Activated CD8-positive, alpha-beta T cell treated with anti-CD3 and anti-CD28 coated beads for 36 hours (primary cell): ENCODE data around the gene PDCD2L. TPM values are rescaled to one million over a fixed set of nuclear protein-coding genes. Genes with fewer than 3 reads are reported as not detected.
"Not testable (repeated sequence)": the region's sequence is repeated elsewhere in the genome, so short reads cannot be mapped to it uniquely, and the experiment has no call there.

ENCODE experiments used
- ATAC-seq: fragments of 200-7000 bp; cut with Tn5 transposase; one replicate; pipeline ENCODE4 v1.10.0; 2021; ENCODE audit warnings: mild to moderate bottlenecking, moderate library complexity
- CTCF ChIA-PET: fragments of 350-600 bp; sonication (Branson Sonifier 250); formaldehyde crosslinking; loops from one replicate; lab custom pipeline; 2021; ENCODE audit warnings: antibody characterized with exemption; lab: Charles Lee
- POLR2A ChIA-PET: fragments of 350-600 bp; sonication (Branson Sonifier 250); formaldehyde crosslinking; loops from one replicate; lab custom pipeline; 2021; ENCODE audit warnings: antibody characterized with exemption; lab: Charles Lee
- DNase-seq: peaks from one replicate; pipeline ENCODE4 v3.0.0-alpha.2; 2020
- H3K27ac Mint-ChIP-seq: one replicate; pipeline ENCODE4 v1.8.0; 2021; ENCODE audit warnings: mild to moderate bottlenecking, mixed read lengths
- H3K27me3 Mint-ChIP-seq: one replicate; pipeline ENCODE4 v1.8.0; 2021; ENCODE audit warnings: mixed read lengths
- H3K36me3 Mint-ChIP-seq: one replicate; pipeline ENCODE4 v1.8.0; 2021; ENCODE audit warnings: low read depth, mixed read lengths
- H3K4me1 Mint-ChIP-seq: one replicate; pipeline ENCODE4 v1.8.0; 2021; ENCODE audit warnings: low read depth, mixed read lengths
- H3K4me3 Mint-ChIP-seq: one replicate; pipeline ENCODE4 v1.8.0; 2021; ENCODE audit warnings: mild to moderate bottlenecking, moderate library complexity, mixed read lengths
- H3K9me3 Mint-ChIP-seq: one replicate; pipeline ENCODE4 v1.8.0; 2021; ENCODE audit warnings: mixed read lengths
- intact Hi-C: fragments of 100-400 bp; cut with micrococcal nuclease; formaldehyde crosslinking; loops from one replicate; pipeline ENCODE4 v1.10.0; 2022
- total RNA-seq, 2 experiments: library from RNA; stranded (reverse); gene quantifications; one replicate each; pipeline ENCODE4 v1.2.3, GENCODE V29; 2021
- TF ChIP-seq, protein P1 (sequence below): fragments of 200-600 bp; IDR thresholded peaks from one replicate; pipeline ENCODE4 v1.8.0; 2022; ENCODE audit warnings: antibody characterized with exemption, mild to moderate bottlenecking

The PDCD2L gene
- total RNA-seq, 2 experiments from 2014 or later = 39.9 to 42.1 TPM

DNA sequence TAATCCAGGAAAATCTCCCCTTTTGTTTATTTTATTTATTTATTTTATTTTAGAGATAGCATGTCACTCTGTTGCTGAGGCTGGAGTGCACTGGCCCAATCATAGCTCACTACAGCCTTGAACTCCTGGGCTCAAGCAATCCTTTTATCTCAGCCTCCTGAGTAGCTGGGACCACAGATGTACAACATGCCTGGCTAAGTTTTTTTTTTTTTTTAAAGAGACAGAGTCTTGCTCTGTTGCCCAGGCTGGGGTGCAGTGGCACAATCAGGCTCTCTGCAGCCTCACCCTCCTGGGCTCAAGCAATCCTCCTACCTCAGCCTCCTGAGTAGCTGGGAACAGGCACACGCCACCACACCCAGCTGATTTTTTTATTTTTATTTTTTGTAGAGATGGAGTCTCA, 6.3 kb upstream of the PDCD2L start:
- H3K27ac Mint-ChIP-seq = no peak overlapping the region
- no peaks in the 10 kb centered on the region for H3K27me3 Mint-ChIP-seq
- no peak overlapping the region for H3K4me3 Mint-ChIP-seq
- intact Hi-C loops = no loop called here
- ChIA-PET CTCF (interaction anchor here (1.1 to 1.8 kb wide), 2 partner anchors 30 to 33 kb away, joined by 3 to 7 read pairs; no protein-coding TSS in a partner anchor), POLR2A (interaction anchor here (1.0 kb wide), 1 partner anchor 30 kb away, joined by 4 read pairs; the partner anchor contains the start of gene UBA2)
- H3K9me3 Mint-ChIP-seq = no peaks in the 10 kb centered on the region
- TF ChIP-seq, protein P1, sequence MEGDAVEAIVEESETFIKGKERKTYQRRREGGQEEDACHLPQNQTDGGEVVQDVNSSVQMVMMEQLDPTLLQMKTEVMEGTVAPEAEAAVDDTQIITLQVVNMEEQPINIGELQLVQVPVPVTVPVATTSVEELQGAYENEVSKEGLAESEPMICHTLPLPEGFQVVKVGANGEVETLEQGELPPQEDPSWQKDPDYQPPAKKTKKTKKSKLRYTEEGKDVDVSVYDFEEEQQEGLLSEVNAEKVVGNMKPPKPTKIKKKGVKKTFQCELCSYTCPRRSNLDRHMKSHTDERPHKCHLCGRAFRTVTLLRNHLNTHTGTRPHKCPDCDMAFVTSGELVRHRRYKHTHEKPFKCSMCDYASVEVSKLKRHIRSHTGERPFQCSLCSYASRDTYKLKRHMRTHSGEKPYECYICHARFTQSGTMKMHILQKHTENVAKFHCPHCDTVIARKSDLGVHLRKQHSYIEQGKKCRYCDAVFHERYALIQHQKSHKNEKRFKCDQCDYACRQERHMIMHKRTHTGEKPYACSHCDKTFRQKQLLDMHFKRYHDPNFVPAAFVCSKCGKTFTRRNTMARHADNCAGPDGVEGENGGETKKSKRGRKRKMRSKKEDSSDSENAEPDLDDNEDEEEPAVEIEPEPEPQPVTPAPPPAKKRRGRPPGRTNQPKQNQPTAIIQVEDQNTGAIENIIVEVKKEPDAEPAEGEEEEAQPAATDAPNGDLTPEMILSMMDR = no peak
- H3K4me1 Mint-ChIP-seq = no peaks in the 10 kb centered on the region
- peaks cover 40% of the 10 kb centered on the region for H3K36me3 Mint-ChIP-seq
- DNase-seq = no peak
- ATAC-seq = no peak

DNA sequence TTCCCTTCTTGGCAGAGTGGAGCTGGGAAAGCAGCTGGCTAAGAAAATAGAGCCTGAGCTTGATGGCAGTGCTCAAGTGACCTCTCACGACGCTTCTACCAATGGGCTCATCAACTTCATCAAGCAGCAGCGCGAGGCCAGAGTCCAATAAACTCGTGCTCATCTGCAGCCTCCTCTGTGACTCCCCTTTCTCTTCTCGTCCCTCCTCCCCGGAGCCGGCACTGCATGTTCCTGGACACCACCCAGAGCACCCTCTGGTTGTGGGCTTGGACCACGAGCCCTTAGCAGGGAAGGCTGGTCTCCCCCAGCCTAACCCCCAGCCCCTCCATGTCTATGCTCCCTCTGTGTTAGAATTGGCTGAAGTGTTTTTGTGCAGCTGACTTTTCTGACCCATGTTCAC, 4.3 kb upstream of the PDCD2L start:
- ChIA-PET CTCF (no interaction called here), POLR2A (interaction anchor here (1.1 kb wide), 1 partner anchor 16 kb away, joined by 3 read pairs; no protein-coding TSS in a partner anchor)
- Mint-ChIP-seq H3K9me3 (no peaks in the 10 kb centered on the region), H3K4me1 (peaks cover 4% of the 10 kb centered on the region), H3K4me3 (no peak overlapping the region), H3K36me3 (peaks cover 41% of the 10 kb centered on the region), H3K27me3 (no peaks in the 10 kb centered on the region), H3K27ac (no peak overlapping the region)
- no peak for DNase-seq
- no peak for ATAC-seq
- TF ChIP-seq, protein P1 = no peak
- intact Hi-C loops = no loop called here

DNA sequence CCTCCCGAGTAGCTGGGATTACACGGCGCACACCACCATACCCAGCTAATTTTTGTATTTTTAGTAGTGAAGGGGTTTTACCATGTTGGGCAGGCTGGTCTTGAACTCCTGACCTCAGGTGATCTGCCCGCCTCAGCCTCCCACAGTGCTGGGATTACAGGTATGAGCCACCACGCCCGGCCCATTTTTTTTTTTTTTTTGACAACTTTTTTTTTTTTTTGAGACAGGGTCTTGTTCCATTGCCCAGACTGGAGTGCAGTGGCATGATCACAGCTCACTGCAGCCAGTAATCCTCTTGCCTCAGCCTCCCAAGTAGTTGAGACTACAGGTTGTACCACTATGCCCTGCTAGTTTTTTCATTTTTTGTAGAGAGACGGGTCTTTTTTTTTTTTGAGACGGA, 3.4 kb upstream of the PDCD2L start:
- DNase-seq, H3K9me3 Mint-ChIP-seq, H3K4me1 Mint-ChIP-seq, H3K27ac Mint-ChIP-seq, H3K27me3 Mint-ChIP-seq, intact Hi-C loops, H3K4me3 Mint-ChIP-seq, ATAC-seq: not testable (repeated sequence)
- CTCF ChIA-PET = interaction anchor here (1.2 kb wide), 1 partner anchor 30 kb away, joined by 4 read pairs; no protein-coding TSS in a partner anchor
- POLR2A ChIA-PET = interaction anchor here (1.1 to 5.5 kb wide), 3 partner anchors 16 to 40 kb away, joined by 3 to 24 read pairs (median 3); no protein-coding TSS in a partner anchor
- H3K36me3 Mint-ChIP-seq = peaks cover 37% of the 10 kb centered on the region

DNA sequence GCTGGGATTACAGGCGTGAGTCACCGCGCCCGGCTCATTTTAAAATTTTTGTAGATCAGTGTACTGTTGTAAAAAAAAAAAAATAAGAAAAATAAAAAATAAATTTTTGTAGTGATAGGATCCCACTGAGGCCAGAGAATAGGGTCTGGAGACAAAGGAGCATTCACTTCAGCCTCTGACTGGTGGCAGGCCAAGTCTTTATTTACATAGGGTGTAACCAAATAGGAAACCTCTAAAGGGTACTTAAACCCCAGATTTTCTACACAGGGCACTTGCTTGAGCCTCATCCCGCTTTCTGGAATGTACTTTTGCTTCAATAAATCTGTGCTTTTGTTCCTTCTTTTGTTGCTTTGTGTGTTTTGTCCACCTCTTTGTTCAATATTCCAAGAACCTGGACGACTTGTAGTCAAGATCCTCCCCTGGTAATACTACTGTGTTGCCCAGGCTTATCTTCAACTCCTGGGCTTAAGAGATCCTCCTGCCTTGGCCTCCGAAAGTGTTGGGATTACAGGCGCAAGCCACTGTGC, 2.1 kb upstream of the PDCD2L start:
- peaks cover 34% of the 10 kb centered on the region for H3K36me3 Mint-ChIP-seq
- POLR2A ChIA-PET = interaction anchor here (5.5 kb wide), 1 partner anchor 17 kb away, joined by 24 read pairs; no protein-coding TSS in a partner anchor
- no peaks in the 10 kb centered on the region for H3K27me3 Mint-ChIP-seq
- CTCF ChIA-PET = interaction anchor here (1.2 kb wide), 1 partner anchor 28 kb away, joined by 4 read pairs; no protein-coding TSS in a partner anchor
- H3K9me3 Mint-ChIP-seq = no peaks in the 10 kb centered on the region
- ATAC-seq (no peak), DNase-seq (no peak)
- TF ChIP-seq, protein P1 = no peak
- intact Hi-C loops = no loop called here
- no peak overlapping the region for H3K27ac Mint-ChIP-seq
- peaks cover 9% of the 10 kb centered on the region for H3K4me1 Mint-ChIP-seq
- H3K4me3 Mint-ChIP-seq = no peak overlapping the region

DNA sequence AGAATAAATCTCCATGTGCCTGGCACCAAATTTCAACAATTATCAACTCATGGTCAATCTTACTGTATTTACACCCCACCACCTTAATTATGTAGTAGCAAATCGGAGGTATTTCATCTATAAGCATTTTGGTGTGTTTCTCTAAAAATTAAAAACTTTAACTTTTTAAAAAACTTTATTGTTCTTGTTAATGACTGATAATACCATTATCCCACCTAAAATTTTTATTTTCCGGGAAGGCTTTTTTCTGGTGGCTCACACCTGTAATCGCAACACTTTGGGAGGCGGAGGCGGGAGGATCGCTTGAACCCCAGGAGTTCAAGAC, 453 bp upstream of the PDCD2L start:
- ChIA-PET CTCF (no interaction called here), POLR2A (interaction anchor here (0.6 to 5.5 kb wide), 6 partner anchors 12 to 232 kb away, joined by 3 to 24 read pairs (median 10); partner anchors contain the start of genes LSM14A and UBA2)
- peak overlapping the region; percentile 88 for H3K27ac Mint-ChIP-seq
- peaks cover 15% of the 10 kb centered on the region for H3K4me1 Mint-ChIP-seq
- no peak for ATAC-seq
- intact Hi-C loops = no loop called here
- peaks cover 28% of the 10 kb centered on the region for H3K36me3 Mint-ChIP-seq
- no peaks in the 10 kb centered on the region for H3K27me3 Mint-ChIP-seq
- no peaks in the 10 kb centered on the region for H3K9me3 Mint-ChIP-seq
- DNase-seq = no peak
- peak overlapping the region; percentile 87 for H3K4me3 Mint-ChIP-seq
- TF ChIP-seq, protein P1 = no peak
